NK-92 treated with Interleukin-12 subunit alpha and Interleukin-12 subunit beta, amount 100 ng/mL, for 24 hours (cell line): ENCODE data around the gene ISX.
"Not testable (repeated sequence)": the region's sequence is repeated elsewhere in the genome, so short reads cannot be mapped to it uniquely, and the experiment has no call there.

Experiments used
- DNase-seq: peaks from one replicate; lab custom pipeline; 2025; lab: John Stamatoyannopoulos, UW

ISX gene

GRCh38 chr22:35065796-35066218, at the start of gene ISX:
Gene ISX, plus strand, starts transcription at chr22:35066158. Its CDS starts 930 bp downstream, at chr22:35067088.
- DNase-seq, result no peak

GRCh38 chr22:35016909-35017308, 49.0 kb upstream of the ISX start:
- no peak for DNase-seq

- no peak for DNase-seq
Observed at GRCh38 chr22:35018995-35019394, 47.0 kb upstream of the ISX start.

GRCh38 chr22:35020517-35020916, 45.4 kb upstream of the ISX start:
- DNase-seq, result no peak

- DNase-seq, result no peak
Observed at GRCh38 chr22:35021161-35021560, 44.8 kb upstream of the ISX start.

GRCh38 chr22:35022291-35022690, 43.7 kb upstream of the ISX start:
- no peak for DNase-seq

- no peak for DNase-seq
Observed at GRCh38 chr22:35023692-35024363, 42.1 kb upstream of the ISX start.

- DNase-seq, result no peak
Observed at GRCh38 chr22:35024364-35024692, 41.6 kb upstream of the ISX start.

- DNase-seq, result not testable (repeated sequence)
Observed at GRCh38 chr22:35030112-35030511, 35.8 kb upstream of the ISX start.

- DNase-seq, result no peak
Observed at GRCh38 chr22:35032571-35032970, 33.4 kb upstream of the ISX start.

GRCh38 chr22:35033635-35034296, 32.2 kb upstream of the ISX start:
- no peak for DNase-seq

GRCh38 chr22:35034963-35035362, 31.0 kb upstream of the ISX start:
- DNase-seq, result no peak

- no peak for DNase-seq
Observed at GRCh38 chr22:35037089-35037488, 28.9 kb upstream of the ISX start.

- DNase-seq, result no peak
Observed at GRCh38 chr22:35039625-35040024, 26.3 kb upstream of the ISX start.

GRCh38 chr22:35043252-35043933, 22.6 kb upstream of the ISX start:
- DNase-seq, result no peak

- no peak for DNase-seq
Observed at GRCh38 chr22:35043934-35044319, 22.0 kb upstream of the ISX start.

GRCh38 chr22:35044607-35045390, 21.2 kb upstream of the ISX start:
- DNase-seq, result no peak

GRCh38 chr22:35045451-35045850, 20.5 kb upstream of the ISX start:
- DNase-seq, result no peak

GRCh38 chr22:35046744-35047462, 19.1 kb upstream of the ISX start:
- no peak for DNase-seq

GRCh38 chr22:35050038-35050437, 15.9 kb upstream of the ISX start:
- not testable (repeated sequence) for DNase-seq

- DNase-seq, result no peak
Observed at GRCh38 chr22:35051013-35051535, 14.9 kb upstream of the ISX start.

GRCh38 chr22:35051791-35052190, 14.2 kb upstream of the ISX start:
- DNase-seq, result no peak
